Lower leg skin (tissue), 3 donors: ENCODE measurements around the gene TAF1A.

Experiments used
- CTCF ChIP-seq, 3 donors: fragments of 450-650 bp; IDR thresholded peaks; one replicate each; pipeline ENCODE4 v1.5.1; 2016; ENCODE audit warnings: antibody characterized with exemption in 3 of 3, mild to moderate bottlenecking in 3 of 3, moderate library complexity in 2 of 3
- POLR2A ChIP-seq, 2 donors: fragments of 450-650 bp; IDR thresholded peaks; one replicate each; pipeline ENCODE4 v1.6.1; 2016 to 2017; ENCODE audit warnings: antibody characterized with exemption in 2 of 2, mild to moderate bottlenecking in 1 of 2, moderate library complexity in 1 of 2

- TF ChIP-seq CTCF (IDR thresholded peaks at IDR 0.05) (no peak), POLR2A (IDR thresholded peaks at IDR 0.05) (no peak)
Measured at GRCh38 chr1:222592171-222592570, 2.4 kb upstream of the TAF1A start.
